Globus pallidus (tissue), 1 donor: Measurements from ENCODE around the gene ZCWPW1.

Experiments used
- DNase-seq: peaks from one replicate; pipeline ENCODE4 v3.0.0-alpha.2; 2015; ENCODE audit warnings: low spot score

ZCWPW1 gene

GRCh38 chr7:100351657-100352058 is 76.8 kb downstream of the ZCWPW1 start:
- no peak for DNase-seq
